HCT116 (cell line): ENCODE data around the gene ARGLU1. TPM values are rescaled to one million over a fixed set of nuclear protein-coding genes. Genes with fewer than 3 reads are reported as not detected.

Experiments
- ATAC-seq: fragments of 200-7000 bp; cut with Tn5 transposase; 2 replicates; pipeline ENCODE4 v1.9.1; 2020; ENCODE audit warnings: mild to moderate bottlenecking, moderate library complexity
- BruUV-seq: library from RNA; stranded (reverse); fragments of 400-500 nt; replicated peaks from 2 replicates; lab custom pipeline; 2021; lab: Mats Ljungman, UMichigan
- CTCF ChIA-PET: fragments of 300-600 bp; sonication (Branson Sonifier 250); formaldehyde crosslinking; loops from one replicate; lab custom pipeline; 2021; ENCODE audit warnings: antibody characterized with exemption; lab: Charles Lee
- POLR2A ChIA-PET: fragments of 300-600, 350-600 bp; sonication (Branson Sonifier 250); formaldehyde crosslinking; loops from one replicate; lab custom pipeline; 2021; ENCODE audit warnings: antibody characterized with exemption; lab: Charles Lee
- RAD21 ChIA-PET, 2 experiments: fragments of 300-600 bp; sonication (Branson Sonifier 250); formaldehyde crosslinking; loops; one replicate each; lab custom pipeline; 2023; ENCODE audit warnings: low total read pairs in 2 of 2; ENCODE audit not compliant: uncharacterized antibody in 2 of 2, unreplicated experiment in 2 of 2, low non-redundant PET in 1 of 2; lab: Charles Lee
- DNase-seq: peaks from one replicate; pipeline ENCODE4 v3.0.0-alpha.2; 2010; ENCODE audit warnings: low read depth, low spot score
- H2AFZ ChIP-seq: fragments of 200-600 bp; shearing (Covaris generic), sonication (generic); 2 replicates; pipeline ENCODE4 v1.6.1; 2017; ENCODE audit warnings: low read depth, mixed run types, mixed read lengths, antibody characterized with exemption, low read length; ENCODE audit not compliant: poor library complexity, severe bottlenecking
- H3K27ac ChIP-seq: 2 replicates; pipeline ENCODE4 v1.5.1; 2012; ENCODE audit warnings: low read depth, low read length
- H3K27me3 ChIP-seq: fragments of 200-600 bp; sonication (generic); 2 replicates; pipeline ENCODE4 v1.6.1; 2016; ENCODE audit warnings: mixed run types, low read length, mixed read lengths; ENCODE audit not compliant: insufficient read depth
- H3K36me3 ChIP-seq, 2 experiments: fragments of 200-500 bp in 1 of 2; fragments of 200-600 bp in 1 of 2; sonication (Bioruptor generic) in 1 of 2; sonication (generic) in 1 of 2; 2 replicates each; pipeline versions ENCODE4 v1.5.1 to v1.6.1; 2014 to 2016; ENCODE audit warnings: low read length in 2 of 2, inconsistent platforms in 1 of 2, mixed read lengths in 1 of 2, mixed run types in 1 of 2; ENCODE audit not compliant: insufficient read depth in 2 of 2, control insufficient read depth in 1 of 2
- H3K4me1 ChIP-seq, 2 experiments: fragments of 200-600 bp in 1 of 2; sonication (generic) in 1 of 2; 2 replicates each; pipeline versions ENCODE4 v1.5.1 to v1.6.1; 2012 to 2017; ENCODE audit warnings: low read length in 2 of 2, inconsistent platforms in 1 of 2, mild to moderate bottlenecking in 1 of 2, mixed read lengths in 1 of 2, mixed run types in 1 of 2, moderate library complexity in 1 of 2; ENCODE audit not compliant: insufficient read depth in 2 of 2, control insufficient read depth in 1 of 2
- H3K4me2 ChIP-seq: fragments of 200-600 bp; sonication (generic); 2 replicates; pipeline ENCODE4 v1.6.1; 2017; ENCODE audit warnings: mixed run types, low read length, mixed read lengths
- H3K4me3 ChIP-seq, 2 experiments: fragments of 200-600 bp in 1 of 2; sonication (generic) in 1 of 2; replicated peaks in 1 of 2; 2 replicates each; pipeline ENCODE4 v1.5.1; 2011 to 2016; ENCODE audit warnings: low read length in 2 of 2, control low read depth in 1 of 2, low read depth in 1 of 2, mild to moderate bottlenecking in 1 of 2, mixed read lengths in 1 of 2, mixed run types in 1 of 2
- H3K79me2 ChIP-seq: fragments of 200-600 bp; sonication (generic); 2 replicates; pipeline ENCODE4 v1.6.1; 2017; ENCODE audit warnings: mild to moderate bottlenecking, mixed run types, low read length, moderate library complexity, mixed read lengths; ENCODE audit not compliant: insufficient read depth
- H3K9ac ChIP-seq: fragments of 200-600 bp; sonication (generic); 2 replicates; pipeline ENCODE4 v1.6.1; 2016; ENCODE audit warnings: low read length, mixed read lengths
- H3K9me2 ChIP-seq: fragments of 200-600 bp; sonication (generic), shearing (Covaris generic); 2 replicates; pipeline ENCODE4 v1.6.1; 2017; ENCODE audit warnings: mixed run types, mild to moderate bottlenecking, moderate library complexity; ENCODE audit not compliant: insufficient read depth
- H3K9me3 ChIP-seq, 2 experiments: fragments of 200-500 bp in 1 of 2; fragments of 200-600 bp in 1 of 2; sonication (Bioruptor generic) in 1 of 2; sonication (generic) in 1 of 2; 2 replicates each; pipeline ENCODE4 v1.6.1; 2014 to 2017; ENCODE audit warnings: low read length in 2 of 2, mixed read lengths in 2 of 2, inconsistent platforms in 1 of 2, low read depth in 1 of 2, mild to moderate bottlenecking in 1 of 2, mixed run types in 1 of 2, moderate library complexity in 1 of 2; ENCODE audit not compliant: control insufficient read depth in 1 of 2, insufficient read depth in 1 of 2
- H4K20me1 ChIP-seq: fragments of 200-600 bp; sonication (generic), shearing (Covaris generic); 2 replicates; pipeline ENCODE4 v1.6.1; 2017; ENCODE audit warnings: mixed run types, mild to moderate bottlenecking, moderate library complexity; ENCODE audit not compliant: insufficient read depth
- CTCF ChIP-seq, 3 experiments: fragments of 200-600 bp in 1 of 3; sonication (generic) in 1 of 3; IDR thresholded peaks in 2 of 3; conservative IDR thresholded peaks in 1 of 3; 2 replicates each; pipeline ENCODE4 v1.5.1; 2012 to 2017; ENCODE audit warnings: low read depth in 2 of 3, low read length in 2 of 3, antibody characterized with exemption in 1 of 3, borderline replicate concordance in 1 of 3, control low read depth in 1 of 3, mild to moderate bottlenecking in 1 of 3, mixed read lengths in 1 of 3, mixed run types in 1 of 3, moderate library complexity in 1 of 3; ENCODE audit not compliant: insufficient read depth in 1 of 3
- EZH2 ChIP-seq: fragments of 200-600 bp; sonication (generic); IDR thresholded peaks from 2 replicates; pipeline ENCODE4 v1.6.1; 2017; ENCODE audit warnings: antibody characterized with exemption, mixed run types
- EZH2phosphoT487 ChIP-seq: fragments of 200-600 bp; IDR thresholded peaks from 2 replicates; pipeline ENCODE4 v1.6.1; 2018; ENCODE audit warnings: antibody characterized with exemption, borderline replicate concordance
- POLR2A ChIP-seq: IDR thresholded peaks from 2 replicates; pipeline ENCODE4 v1.7.0; 2011; ENCODE audit warnings: borderline replicate concordance; ENCODE audit not compliant: insufficient read depth, insufficient read length; ENCODE audit errors: extremely low read depth
- REST ChIP-seq: IDR thresholded peaks from 2 replicates; pipeline ENCODE4 v1.6.1; 2012; ENCODE audit warnings: low read depth
- TCF7L2 ChIP-seq: IDR thresholded peaks from 2 replicates; pipeline ENCODE4 v1.7.0; 2011; ENCODE audit warnings: borderline replicate concordance, inconsistent platforms; ENCODE audit not compliant: insufficient read depth, insufficient read length; ENCODE audit errors: extremely low read depth
- YY1 ChIP-seq: IDR thresholded peaks from 2 replicates; pipeline ENCODE4 v1.6.1; 2011; ENCODE audit warnings: low read length, low read depth, moderate library complexity, mild to moderate bottlenecking; ENCODE audit not compliant: insufficient replicate concordance; ENCODE audit errors: extremely low read depth
- ZBTB33 ChIP-seq: IDR thresholded peaks from 2 replicates; pipeline ENCODE4 v1.6.1; 2011; ENCODE audit warnings: mild to moderate bottlenecking, low read length, moderate library complexity; ENCODE audit not compliant: insufficient replicate concordance; ENCODE audit errors: extremely low read depth
- intact Hi-C: fragments of 100-400 bp; cut with micrococcal nuclease; formaldehyde crosslinking; loops from 2 replicates; pipeline ENCODE4 v1.10.0; 2022
- total RNA-seq: library from RNA; stranded (reverse); gene quantifications from one replicate; pipeline ENCODE4 v1.2.1, GENCODE V29; 2021; ENCODE audit not compliant: unreplicated experiment

Gene ARGLU1
- total RNA-seq, 1 experiment from 2014 or later: 57.8 TPM

GRCh38 chr13:106575896-106576295 is 8.0 kb upstream of the ARGLU1 start:
- intact Hi-C loops: no loop called here
- RAD21 ChIA-PET: no interaction called here
- ATAC-seq (no peak), DNase-seq (no peak)
- Histone ChIP-seq H3K4me2 (no peak overlapping the region), H3K27me3 (no peaks in the 10 kb centered on the region), H3K4me3 (no peak overlapping the region), H3K27ac (no peak overlapping the region), H3K9ac (no peak overlapping the region), H3K4me1 (peaks cover under 1% of the 10 kb centered on the region in 2 experiments; a peak in 2 of 4 replicates), H3K9me3 (no peaks in the 10 kb centered on the region), H3K9me2 (no peaks in the 10 kb centered on the region), H4K20me1 (no peaks in the 10 kb centered on the region), H2AFZ (no peak overlapping the region), H3K79me2 (no peaks in the 10 kb centered on the region), H3K36me3 (no peaks in the 10 kb centered on the region)
- CTCF ChIA-PET: no interaction called here
- TF ChIP-seq EZH2 (no peak), CTCF (IDR thresholded peaks at IDR 0.05 in 2 of 3, conservative IDR thresholded peaks at IDR 0.05 in 1 of 3; ENCODE audit: borderline replicate concordance in 1 of 3, insufficient read depth in 1 of 3, low read depth in 2 of 3, low read length in 2 of 3) (no peak), REST (no peak), POLR2A (no peak), TCF7L2 (no peak), ZBTB33 (no peak), YY1 (no peak), EZH2phosphoT487 (no peak)
- POLR2A ChIA-PET: no interaction called here
- BruUV-seq: no TSS peak
